Adipocyte (in vitro differentiated cells): ENCODE measurements around the gene NCOA1.
"Not testable (repeated sequence)": the region's sequence is repeated elsewhere in the genome, so short reads cannot be mapped to it uniquely, and the experiment has no call there.

Experiments used
- DNase-seq: peaks from one replicate; pipeline ENCODE4 v3.0.0-alpha.2; 2015; ENCODE audit warnings: low read depth
- H3K27me3 ChIP-seq: replicated peaks from 2 replicates; pipeline ENCODE4 v1.7.0; 2013; ENCODE audit warnings: mild to moderate bottlenecking, low read length, moderate library complexity; ENCODE audit not compliant: control insufficient read depth, insufficient read depth
- H3K36me3 ChIP-seq: 2 replicates; pipeline ENCODE4 v1.7.0; 2013; ENCODE audit warnings: low read length, mild to moderate bottlenecking, moderate library complexity; ENCODE audit not compliant: control insufficient read depth, insufficient read depth, severe bottlenecking
- H3K4me1 ChIP-seq: 2 replicates; pipeline ENCODE4 v1.7.0; 2013; ENCODE audit warnings: mild to moderate bottlenecking, low read length, moderate library complexity; ENCODE audit not compliant: control insufficient read depth, insufficient read depth
- H3K4me3 ChIP-seq: 2 replicates; pipeline ENCODE4 v1.7.0; 2013; ENCODE audit warnings: mild to moderate bottlenecking, low read length, moderate library complexity
- H3K9ac ChIP-seq: 2 replicates; pipeline ENCODE4 v1.7.0; 2013; ENCODE audit warnings: mild to moderate bottlenecking, low read length, moderate library complexity
- H3K9me3 ChIP-seq: 2 replicates; pipeline ENCODE4 v1.7.0; 2013; ENCODE audit warnings: mild to moderate bottlenecking, low read length, moderate library complexity; ENCODE audit not compliant: control insufficient read depth

Gene NCOA1

DNA sequence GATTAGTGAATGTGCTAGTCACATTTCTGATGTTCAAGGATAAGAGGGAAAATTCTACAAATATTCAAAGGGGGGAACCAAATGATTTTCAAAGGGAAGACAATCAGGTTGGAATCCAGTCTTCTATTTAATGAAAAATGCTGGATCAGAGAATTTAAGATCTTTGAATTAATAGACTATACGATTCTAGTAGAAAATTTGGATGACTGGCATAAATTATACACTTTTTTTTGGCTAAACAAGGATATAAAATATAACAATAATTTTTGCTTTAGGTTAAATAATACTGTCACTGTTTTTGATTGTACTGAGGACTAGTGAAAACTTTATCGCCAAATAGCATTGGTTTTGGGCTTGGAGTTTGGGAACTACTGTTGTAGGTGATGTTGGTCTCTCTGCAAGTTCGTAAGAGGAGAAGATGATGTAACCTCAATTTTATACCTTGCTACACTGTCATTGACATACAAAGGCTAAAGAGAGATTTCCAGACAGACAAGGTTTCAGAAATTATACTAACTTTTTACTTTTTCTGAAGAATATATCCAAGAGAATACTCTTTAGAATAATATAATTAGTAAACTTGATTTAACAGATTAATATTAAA is 51.3 kb downstream of the NCOA1 start:
- DNase-seq: no peak
- Histone ChIP-seq H3K9me3 (peaks cover 6% of the 10 kb centered on the region), H3K4me3 (no peak overlapping the region), H3K27me3 (no peaks in the 10 kb centered on the region), H3K4me1 (no peaks in the 10 kb centered on the region), H3K36me3 (no peaks in the 10 kb centered on the region), H3K9ac (no peak overlapping the region)

DNA sequence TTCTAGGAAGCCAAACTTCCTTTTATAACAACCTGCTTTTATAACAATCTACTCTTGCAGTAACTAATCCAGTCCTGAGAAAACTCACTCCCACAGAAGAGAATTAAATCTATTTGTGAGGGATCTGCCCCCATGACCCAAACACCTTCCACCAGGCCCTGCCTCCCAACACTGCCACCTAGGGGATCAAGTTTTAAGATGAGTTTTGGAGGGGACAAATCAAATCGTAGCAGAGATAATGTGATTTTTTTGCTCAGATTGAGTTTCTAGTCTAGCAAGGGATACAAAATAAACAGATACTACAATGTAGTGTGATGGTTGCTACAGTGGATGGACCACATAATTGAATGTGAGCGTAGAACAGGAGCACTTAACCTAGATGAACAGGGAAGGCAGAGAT is 52.2 kb downstream of the NCOA1 start:
- DNase-seq: no peak

DNA sequence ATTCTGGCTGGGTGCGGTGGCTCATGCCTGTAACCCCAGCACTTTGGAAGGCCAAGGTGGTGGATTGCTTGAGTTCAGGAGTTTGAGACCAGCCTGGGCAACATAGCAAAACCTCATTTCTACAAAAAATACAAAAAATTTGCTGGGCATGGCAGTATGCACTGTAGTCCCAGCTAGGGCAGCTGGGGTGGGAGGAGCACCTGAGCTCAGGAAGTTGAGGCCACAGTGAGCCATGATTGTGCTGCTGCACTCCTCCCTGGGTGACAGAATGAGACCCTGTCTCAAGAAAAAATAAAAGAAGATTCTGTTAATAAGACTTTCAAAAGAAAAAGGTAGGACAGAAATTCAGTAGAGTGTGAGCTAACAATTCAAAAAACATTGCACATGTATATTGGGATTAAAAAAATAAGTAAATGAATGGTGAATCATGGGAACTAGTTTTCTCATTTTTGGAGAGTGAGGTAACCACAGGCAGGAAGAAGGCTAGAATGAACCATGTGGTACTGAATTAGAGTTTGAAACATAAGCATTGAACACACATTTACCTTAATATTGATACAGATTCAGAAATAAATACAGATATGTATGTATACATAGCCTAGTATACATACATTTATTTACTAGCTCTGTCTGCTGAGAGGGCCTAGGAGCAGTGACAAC is 53.5 kb downstream of the NCOA1 start:
- H3K36me3 ChIP-seq: no peaks in the 10 kb centered on the region
- DNase-seq: no peak
- H3K9me3 ChIP-seq: peaks cover 6% of the 10 kb centered on the region
- H3K27me3 ChIP-seq: no peaks in the 10 kb centered on the region
- no peaks in the 10 kb centered on the region for H3K4me1 ChIP-seq
- no peak overlapping the region for H3K4me3 ChIP-seq
- no peak overlapping the region for H3K9ac ChIP-seq

More for the DNA sequence above, 52.2 kb downstream of the NCOA1 start:
- H3K36me3 ChIP-seq: no peaks in the 10 kb centered on the region
- no peaks in the 10 kb centered on the region for H3K27me3 ChIP-seq
- H3K9ac ChIP-seq: no peak overlapping the region
- H3K9me3 ChIP-seq: peaks cover 6% of the 10 kb centered on the region
- H3K4me1 ChIP-seq: no peaks in the 10 kb centered on the region
- H3K4me3 ChIP-seq: no peak overlapping the region

DNA sequence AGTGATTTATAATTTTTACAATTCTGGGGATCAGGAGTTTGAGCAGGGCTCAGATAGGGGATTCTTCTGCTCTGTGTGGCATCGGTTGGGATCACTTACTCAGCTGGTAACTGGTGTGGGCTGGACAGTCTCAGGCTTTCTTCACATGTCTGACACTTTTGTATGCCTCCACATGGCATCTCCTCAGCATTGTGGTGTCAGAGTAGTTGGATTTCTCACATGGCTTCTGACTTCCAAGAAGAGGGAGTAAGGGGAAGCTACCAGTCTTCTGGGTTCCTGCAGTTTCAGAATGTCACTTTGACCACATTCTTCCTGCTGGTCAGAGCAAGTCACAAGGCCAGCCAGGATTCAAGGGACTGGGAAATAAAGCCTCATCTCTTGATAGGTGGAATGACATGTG is 55.6 kb downstream of the NCOA1 start:
- no peaks in the 10 kb centered on the region for H3K27me3 ChIP-seq
- no peaks in the 10 kb centered on the region for H3K4me1 ChIP-seq
- no peaks in the 10 kb centered on the region for H3K36me3 ChIP-seq
- H3K9me3 ChIP-seq: peaks cover 6% of the 10 kb centered on the region
- no peak for DNase-seq
- H3K9ac ChIP-seq: no peak overlapping the region
- no peak overlapping the region for H3K4me3 ChIP-seq

DNA sequence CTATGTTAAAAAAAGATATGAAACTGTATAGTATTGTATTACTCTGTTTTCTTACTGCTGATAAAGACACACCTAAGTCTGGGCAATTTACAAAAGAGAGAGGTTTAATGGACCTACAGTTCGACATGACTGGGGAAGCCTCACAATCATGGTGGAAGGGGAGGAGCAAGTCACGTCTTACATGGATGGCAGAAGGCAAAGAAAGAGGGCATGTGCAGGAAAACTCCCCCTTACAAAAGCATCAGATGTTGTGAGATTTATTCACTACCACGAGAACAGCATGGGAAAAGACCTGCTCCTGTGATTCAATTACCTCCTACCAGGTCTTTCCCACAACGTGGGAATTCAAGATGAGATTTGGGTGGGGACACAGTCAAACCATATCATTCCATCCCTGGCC is 57.0 kb downstream of the NCOA1 start:
- no peak overlapping the region for H3K9ac ChIP-seq
- H3K4me3 ChIP-seq: no peak overlapping the region
- H3K4me1 ChIP-seq: no peaks in the 10 kb centered on the region
- no peaks in the 10 kb centered on the region for H3K27me3 ChIP-seq
- H3K36me3 ChIP-seq: no peaks in the 10 kb centered on the region
- no peak for DNase-seq
- peaks cover 6% of the 10 kb centered on the region for H3K9me3 ChIP-seq

DNA sequence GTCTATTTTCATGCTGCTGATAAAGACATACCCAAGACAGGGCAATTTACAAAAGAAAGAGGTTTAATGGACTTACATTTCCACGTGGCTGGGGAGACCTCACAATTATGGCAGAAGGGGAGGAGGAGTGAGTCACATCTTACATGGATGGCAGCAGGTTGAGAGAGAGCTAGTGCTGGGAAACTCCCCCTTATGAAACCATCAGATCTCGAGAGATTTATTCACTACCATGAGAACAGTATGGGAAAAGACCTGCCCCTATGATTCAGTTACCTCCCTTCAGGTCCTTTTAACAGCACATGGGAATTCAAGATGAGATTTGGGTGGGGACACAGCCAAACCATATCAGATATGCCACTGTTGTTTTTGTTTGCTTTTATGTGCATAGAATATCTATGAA is 59.2 kb downstream of the NCOA1 start:
- not testable (repeated sequence) for H3K4me3 ChIP-seq, H3K4me1 ChIP-seq, H3K36me3 ChIP-seq, H3K9ac ChIP-seq, H3K27me3 ChIP-seq, DNase-seq, H3K9me3 ChIP-seq

DNA sequence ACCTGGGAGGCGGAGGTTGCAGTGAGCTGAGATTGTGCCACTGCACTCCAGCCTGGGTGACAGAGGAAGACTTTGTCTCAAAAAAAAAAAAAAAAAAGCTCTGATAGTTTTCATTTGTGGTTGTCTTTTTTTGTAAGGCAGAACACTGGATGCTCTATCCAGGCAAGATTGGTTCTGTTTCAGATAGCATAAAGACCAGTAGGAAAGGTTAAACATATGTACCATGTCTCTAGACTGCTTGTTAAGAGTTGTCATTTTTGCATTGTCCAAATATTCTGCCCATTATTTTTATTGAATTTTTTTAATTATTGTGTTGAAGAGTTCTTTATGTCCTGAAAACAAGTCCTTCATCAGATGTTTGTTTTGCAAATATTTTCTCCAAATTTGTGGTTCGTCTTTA is 60.0 kb downstream of the NCOA1 start:
- H3K9me3 ChIP-seq: no peaks in the 10 kb centered on the region
- no peak for DNase-seq
- H3K36me3 ChIP-seq: no peaks in the 10 kb centered on the region
- H3K4me1 ChIP-seq: no peaks in the 10 kb centered on the region
- no peak overlapping the region for H3K9ac ChIP-seq
- H3K27me3 ChIP-seq: no peaks in the 10 kb centered on the region
- H3K4me3 ChIP-seq: no peak overlapping the region

DNA sequence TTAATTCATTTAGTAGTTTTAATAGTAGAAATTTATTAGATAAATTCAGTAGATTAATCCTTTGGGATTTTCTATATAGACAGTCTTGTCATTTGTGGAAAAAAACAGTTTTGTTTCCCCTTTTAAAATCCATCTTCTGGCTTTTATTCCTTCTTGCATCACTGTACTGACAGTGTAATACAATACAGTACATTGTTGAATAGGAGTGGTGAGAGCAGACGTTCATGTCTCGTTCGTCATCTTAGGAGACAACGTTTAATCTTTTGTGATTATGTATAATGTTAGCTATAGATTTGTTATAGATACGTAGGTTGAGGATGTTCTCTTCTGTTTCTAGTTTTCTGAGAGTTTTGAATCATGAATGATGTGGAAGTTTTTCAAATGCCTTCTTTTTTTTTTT is 61.8 kb downstream of the NCOA1 start:
- peaks cover 3% of the 10 kb centered on the region for H3K9me3 ChIP-seq
- no peak for DNase-seq
- no peak overlapping the region for H3K4me3 ChIP-seq
- H3K9ac ChIP-seq: no peak overlapping the region
- H3K36me3 ChIP-seq: no peaks in the 10 kb centered on the region
- no peaks in the 10 kb centered on the region for H3K27me3 ChIP-seq
- no peaks in the 10 kb centered on the region for H3K4me1 ChIP-seq

DNA sequence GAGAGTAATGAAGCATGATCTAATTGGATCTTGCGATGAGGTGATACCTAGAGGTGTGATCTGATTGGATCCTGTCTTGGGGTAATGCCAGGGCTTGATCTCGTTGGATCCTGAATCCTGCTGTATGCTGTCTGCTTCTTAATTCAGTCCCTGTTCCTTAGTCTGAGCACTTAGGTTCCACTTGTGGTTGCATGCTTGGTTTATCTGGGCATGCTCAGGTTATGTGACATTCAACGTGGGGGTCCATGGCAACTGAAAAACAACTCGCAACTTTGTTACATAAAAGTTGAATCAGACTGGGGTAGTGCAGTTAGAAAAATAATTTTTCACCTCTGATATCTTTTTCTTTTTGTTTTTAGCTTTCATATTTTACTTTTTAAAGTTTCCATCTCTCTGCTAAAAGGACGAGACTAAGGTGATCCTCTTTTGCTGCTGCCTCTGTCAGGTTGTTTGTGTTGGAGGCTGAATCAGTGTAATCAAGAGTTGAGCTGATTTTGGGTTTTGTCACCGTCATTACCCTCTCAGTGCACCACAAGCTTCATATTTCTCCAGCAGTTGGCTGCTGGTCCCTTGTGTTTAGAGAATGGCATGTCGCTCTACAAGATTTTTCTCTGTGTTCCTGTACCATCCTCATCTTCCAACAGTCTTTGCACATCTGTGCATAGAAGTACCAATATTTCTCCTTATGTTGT is 67.9 kb downstream of the NCOA1 start:
- Histone ChIP-seq H3K4me3 (no peak overlapping the region), H3K27me3 (no peaks in the 10 kb centered on the region), H3K4me1 (peaks cover 19% of the 10 kb centered on the region), H3K9ac (no peak overlapping the region), H3K36me3 (no peaks in the 10 kb centered on the region), H3K9me3 (peaks cover 3% of the 10 kb centered on the region)
- no peak for DNase-seq

DNA sequence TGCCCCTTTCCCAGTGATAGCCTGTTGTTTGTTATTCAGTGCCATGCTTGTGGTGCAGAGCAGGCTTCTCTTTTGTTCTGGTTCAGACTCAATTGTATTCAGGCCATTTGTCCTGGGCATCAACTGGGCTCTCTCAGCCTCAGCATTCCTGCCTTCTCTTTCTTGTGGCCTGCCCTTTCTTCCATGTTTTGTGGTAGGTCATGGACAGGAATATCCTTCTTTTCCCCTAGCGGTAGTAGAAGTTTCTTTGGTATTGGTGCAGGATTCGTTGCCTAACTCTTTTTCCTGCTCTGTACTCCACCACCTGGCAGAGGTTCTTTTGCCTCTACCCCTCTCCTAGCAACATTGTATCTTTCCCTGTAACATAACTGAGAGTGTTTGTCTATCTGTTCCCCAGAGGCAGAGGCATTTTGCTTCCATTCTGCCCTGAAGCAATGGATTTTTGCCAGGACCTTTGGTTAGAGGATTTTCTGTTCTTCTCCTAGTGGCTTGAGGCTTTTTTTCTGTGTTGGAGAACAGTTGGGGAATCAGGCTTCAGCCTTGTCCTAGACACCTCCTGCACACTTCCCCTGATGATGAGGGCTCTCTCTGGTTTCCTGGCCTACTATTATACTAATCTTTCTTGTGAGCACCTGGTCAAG is 68.5 kb downstream of the NCOA1 start:
- Histone ChIP-seq H3K36me3 (peaks cover under 1% of the 10 kb centered on the region), H3K4me3 (no peak overlapping the region), H3K27me3 (no peaks in the 10 kb centered on the region), H3K4me1 (peaks cover 19% of the 10 kb centered on the region), H3K9ac (no peak overlapping the region), H3K9me3 (peaks cover 3% of the 10 kb centered on the region)
- peak; percentile 88 for DNase-seq

DNA sequence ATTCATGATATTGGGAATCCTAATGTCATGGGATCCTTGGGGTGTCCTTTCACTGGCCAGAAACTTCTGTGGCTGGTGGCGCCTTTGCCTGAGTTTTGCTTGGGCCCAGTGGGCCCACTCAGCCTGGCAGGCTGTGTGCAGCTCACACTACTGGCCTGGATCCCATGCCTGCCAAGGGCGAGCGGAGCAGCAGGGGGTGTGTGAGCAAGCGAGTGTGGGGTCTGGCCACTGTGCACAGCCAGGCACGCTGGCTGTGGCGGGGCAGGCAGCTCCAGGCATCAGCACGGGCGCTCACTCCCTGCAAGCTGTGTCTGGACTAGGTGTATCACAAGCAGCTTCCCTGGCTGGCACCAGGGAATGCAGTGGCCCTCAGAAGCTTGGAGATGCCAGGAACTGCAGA is 74.5 kb downstream of the NCOA1 start:
- peaks cover 6% of the 10 kb centered on the region for H3K4me1 ChIP-seq
- H3K4me3 ChIP-seq: no peak overlapping the region
- no peaks in the 10 kb centered on the region for H3K27me3 ChIP-seq
- no peak overlapping the region for H3K9ac ChIP-seq
- no peak for DNase-seq
- peaks cover 10% of the 10 kb centered on the region for H3K36me3 ChIP-seq
- no peaks in the 10 kb centered on the region for H3K9me3 ChIP-seq
